HG03520 (cell line): ENCODE results near the gene TNC.

Source experiments
- ATAC-seq: cut with Tn5 transposase; IDR thresholded peaks from one replicate; pipeline ENCODE4 v1.9.1; 2021; ENCODE audit warnings: mild to moderate bottlenecking, moderate library complexity; ENCODE audit not compliant: unreplicated experiment

TNC gene

DNA sequence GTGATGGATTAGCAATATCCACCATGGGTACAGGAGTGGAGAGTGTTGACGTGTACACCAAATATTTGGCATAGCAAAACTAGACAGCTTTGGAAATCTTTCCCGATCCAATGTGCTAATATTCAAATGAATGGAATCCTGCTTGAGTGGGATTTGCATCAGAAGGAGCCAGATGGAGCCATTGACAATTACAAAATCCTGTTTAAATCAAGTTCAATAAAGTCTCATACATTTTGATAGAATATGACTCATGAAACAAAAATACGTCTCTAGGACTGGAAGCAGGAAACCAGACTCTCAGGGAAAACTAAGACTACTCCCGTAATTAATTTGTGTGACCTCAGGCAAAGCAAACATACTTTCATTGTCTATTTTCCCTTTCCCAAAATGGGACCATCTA is 13.0 kb downstream of the TNC start:
- no peak for ATAC-seq

- no peak for ATAC-seq
Observed at GRCh38 chr9:115103746-115104477, 14.0 kb downstream of the TNC start.

DNA sequence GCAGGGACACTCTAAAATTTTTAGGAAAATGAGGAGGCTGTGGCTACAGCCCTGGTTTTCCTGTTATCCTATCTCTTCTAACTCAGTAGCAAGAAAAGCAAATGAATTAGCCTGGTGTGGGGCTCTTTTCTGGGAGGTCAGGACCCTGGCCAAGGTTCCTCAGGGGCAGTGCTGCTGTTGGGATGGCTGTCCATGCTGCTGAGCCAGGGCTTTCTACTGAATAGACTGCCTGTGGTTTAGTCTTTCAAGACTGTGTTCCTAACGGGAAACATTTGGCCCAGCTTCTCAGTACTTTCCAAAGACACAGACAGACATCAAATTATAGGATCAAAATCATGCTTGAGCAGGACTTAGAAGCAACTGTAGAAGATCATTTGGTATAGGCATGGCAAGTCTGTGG is 18.1 kb downstream of the TNC start:
- no peak for ATAC-seq

GRCh38 chr9:115098226-115098965 is 19.6 kb downstream of the TNC start:
- no peak for ATAC-seq

DNA sequence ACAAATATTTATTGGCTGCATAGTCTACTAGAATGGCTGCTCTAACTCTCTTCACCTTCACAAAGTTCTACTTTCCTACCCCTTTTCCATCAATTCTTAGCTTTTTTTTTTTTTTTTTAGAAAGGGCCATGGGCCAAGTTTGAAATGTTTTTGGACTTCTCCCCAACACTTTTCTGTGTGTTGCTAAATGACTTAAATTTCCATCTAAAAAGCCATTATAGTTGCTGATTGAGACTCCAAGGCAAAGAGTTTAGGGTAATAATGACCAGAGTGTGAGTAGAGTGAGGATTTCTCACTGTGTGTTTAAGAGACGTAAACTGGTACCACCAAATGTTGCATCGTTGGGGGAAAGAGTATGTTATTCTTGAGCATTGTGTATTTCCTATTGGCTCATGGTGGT is 24.4 kb downstream of the TNC start:
- no peak for ATAC-seq

GRCh38 chr9:115090486-115090885 is 27.5 kb downstream of the TNC start:
- no peak for ATAC-seq

DNA sequence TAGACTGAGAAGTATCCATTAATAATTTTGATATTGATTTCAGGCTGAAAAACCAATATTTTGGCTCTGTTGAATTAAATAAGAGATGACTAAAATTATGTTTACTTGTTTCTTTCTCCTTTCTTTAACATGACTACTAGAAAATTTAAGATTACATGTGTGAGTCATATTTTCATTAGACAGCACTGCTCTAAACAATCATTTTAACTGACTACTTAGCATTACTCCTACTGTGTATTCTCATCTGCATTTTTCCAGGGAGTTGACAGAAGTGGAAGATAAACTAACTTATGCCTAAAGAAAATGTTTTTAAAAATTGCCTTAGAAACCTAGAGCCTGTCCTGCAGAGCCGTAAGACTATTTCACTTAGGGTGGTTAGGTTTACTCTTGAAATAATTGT is 29.1 kb downstream of the TNC start:
- no peak for ATAC-seq

GRCh38 chr9:115086886-115087285 is 31.1 kb downstream of the TNC start:
- no peak for ATAC-seq

- no peak for ATAC-seq
Observed at GRCh38 chr9:115086461-115086860, 31.5 kb downstream of the TNC start.

DNA sequence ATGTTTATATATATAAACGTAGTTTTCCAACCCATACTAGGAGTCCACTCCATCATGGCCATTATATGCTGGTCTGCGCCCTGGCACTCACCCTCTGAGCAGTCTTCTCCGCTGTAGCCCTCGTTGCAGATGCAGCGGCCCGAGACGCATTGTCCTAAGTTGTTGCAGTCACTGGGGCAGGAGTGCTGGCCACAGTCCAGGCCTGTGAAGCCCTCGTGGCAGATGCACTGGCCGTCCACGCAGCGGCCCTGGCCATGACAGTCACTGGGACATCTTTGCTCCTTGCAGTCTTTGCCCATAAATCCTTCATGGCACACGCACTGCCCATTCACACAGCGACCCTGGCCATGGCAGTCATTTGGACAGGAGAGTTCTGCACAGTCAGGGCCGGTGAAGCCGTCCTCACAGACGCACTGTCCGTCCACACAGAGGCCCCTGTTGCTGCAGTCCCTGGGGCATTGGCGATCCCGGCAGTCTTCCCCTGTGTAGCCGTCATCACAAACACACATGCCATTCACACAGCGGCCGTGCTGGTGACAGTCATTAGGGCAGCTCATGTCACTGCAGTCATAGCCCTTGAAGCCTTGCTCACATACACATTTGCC is 32.1 kb downstream of the TNC start:
- no peak for ATAC-seq

DNA sequence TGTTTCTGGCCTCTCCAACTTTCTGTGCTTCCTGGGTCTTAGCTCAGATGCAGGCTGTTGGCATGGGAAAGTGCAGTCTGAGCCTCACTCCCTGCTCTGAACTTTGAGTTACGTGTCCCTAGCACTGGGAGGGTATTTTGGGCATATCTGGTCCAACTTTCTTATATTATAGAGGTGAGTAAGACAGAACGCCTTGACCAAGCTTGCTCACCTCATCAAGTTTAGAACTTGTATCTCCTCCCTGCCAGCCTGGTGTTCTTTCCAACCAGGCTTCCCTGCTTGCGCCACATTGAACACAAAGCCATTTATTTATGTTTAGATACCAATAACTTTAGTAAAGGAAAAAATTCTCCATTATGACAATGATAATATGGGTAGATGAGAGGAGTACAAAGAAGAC is 33.2 kb downstream of the TNC start:
- no peak for ATAC-seq

GRCh38 chr9:115084157-115084556 is 33.8 kb downstream of the TNC start:
- no peak for ATAC-seq

DNA sequence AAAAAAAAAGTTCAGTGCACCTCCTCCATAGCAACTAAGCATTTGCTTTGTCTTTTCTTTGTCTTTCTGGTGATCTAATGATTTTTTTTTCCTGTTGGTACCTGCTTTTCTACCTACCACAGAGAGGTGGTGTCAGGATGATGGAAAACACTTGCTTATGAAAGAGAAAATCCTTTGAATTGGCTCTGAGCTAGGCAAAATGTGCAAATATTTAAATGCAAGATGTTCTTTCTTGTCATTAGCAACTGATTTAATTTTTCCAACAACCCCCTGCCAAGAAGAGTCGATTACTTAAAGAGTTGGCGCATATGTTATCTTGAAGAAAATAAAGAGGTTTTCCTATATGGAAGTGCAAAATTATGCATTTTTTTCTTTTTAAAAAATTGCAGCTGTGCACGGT is 37.7 kb downstream of the TNC start:
- ATAC-seq: no peak

- no peak for ATAC-seq
Observed at GRCh38 chr9:115079156-115079555, 38.8 kb downstream of the TNC start.

DNA sequence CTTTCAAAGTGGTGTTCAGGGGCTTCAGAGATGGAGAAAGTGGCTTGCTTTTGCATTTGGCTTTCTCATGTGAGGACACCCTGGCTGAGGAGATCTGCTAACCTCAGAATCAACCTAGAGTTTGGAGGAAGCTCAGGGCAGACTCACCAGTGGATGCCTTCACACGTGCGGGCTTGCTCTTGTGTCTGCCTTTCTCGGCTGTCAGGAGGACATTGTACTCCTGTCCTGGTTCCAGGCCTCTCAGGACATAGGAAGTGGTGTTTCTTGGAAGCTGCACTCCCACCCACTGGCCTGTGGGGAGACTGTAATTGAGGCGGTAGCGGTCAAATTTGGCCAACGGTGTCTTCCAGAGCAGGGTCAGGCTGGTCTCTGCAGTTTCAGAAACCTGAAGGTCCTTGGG is 44.5 kb downstream of the TNC start:
- no peak for ATAC-seq

DNA sequence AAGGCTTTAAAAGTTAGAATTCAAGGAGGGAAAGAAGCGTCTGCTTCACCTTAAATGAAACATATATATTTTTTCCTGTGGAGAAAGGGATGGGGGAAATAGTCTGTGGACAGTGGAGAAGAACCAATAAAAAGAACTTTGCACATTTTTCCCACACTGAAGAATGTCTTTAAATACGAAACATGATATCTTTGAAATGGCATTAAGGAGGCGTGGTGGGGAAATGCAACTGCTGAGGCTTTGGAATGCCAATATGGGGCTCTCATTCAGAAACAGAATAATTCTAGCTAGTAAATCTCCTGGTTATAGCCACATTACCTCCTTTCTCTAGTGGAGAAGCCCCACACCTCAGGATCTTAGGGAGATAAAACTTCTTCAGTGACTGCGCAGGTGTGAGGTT is 46.8 kb downstream of the TNC start:
- ATAC-seq: no peak

- no peak for ATAC-seq
Observed at GRCh38 chr9:115069771-115070170, 48.2 kb downstream of the TNC start.

GRCh38 chr9:115069302-115069701 is 48.7 kb downstream of the TNC start:
- ATAC-seq: no peak

DNA sequence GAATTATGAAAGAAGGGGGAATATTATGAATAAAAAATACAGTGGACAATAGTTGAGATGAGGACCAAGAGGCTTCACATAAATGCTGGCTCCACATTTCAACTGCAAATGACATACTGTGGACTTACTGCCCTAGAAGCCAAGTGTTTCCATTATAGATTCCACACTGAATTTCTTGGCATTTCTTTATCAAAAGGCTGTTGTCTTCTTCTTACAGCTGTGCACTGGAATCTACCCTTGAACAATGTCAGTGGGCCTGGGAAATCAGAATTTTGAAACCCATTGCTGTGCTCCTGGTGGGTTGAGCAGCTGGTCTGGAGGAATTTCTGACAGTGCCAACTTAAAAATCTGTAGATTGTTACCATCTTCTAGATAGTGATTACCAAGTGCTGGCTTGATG is 49.9 kb downstream of the TNC start:
- no peak for ATAC-seq

DNA sequence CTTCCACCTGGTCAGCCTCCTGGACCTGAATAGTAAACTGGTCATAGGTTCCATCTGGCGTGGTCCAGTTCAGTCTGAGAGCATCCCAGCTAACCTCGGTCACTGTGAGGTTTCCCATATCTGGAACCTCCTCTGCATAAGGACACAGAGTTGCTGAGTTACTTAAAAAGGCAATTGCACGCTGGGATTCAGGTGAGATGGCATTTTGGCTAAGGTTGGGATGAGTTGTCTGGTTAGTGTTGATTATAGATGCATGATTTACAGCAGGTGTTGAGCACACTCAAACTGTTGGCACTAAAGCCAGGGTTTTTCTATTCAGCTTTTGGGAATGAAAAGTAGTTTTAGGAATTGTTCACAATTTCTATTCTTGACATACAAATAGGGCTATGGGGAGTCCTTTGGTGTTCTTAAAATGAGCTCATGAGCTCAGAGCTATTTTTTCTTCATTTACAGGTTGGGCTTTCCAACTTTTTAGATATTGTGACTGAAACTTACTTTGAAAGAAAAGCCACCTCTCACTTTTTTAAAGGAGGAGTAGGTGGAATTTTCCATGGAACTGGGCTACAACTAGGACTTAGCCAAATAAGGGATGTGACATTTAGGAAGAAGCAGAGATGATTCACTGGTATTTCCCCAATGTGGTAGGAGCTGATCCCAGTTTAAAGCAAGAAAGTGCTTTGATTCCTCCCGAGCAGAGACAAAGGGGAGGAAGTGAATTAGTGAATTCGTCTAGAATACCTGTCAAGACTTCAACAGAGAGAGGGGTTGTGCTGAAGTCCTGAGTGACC is 54.7 kb downstream of the TNC start:
- ATAC-seq: no peak

DNA sequence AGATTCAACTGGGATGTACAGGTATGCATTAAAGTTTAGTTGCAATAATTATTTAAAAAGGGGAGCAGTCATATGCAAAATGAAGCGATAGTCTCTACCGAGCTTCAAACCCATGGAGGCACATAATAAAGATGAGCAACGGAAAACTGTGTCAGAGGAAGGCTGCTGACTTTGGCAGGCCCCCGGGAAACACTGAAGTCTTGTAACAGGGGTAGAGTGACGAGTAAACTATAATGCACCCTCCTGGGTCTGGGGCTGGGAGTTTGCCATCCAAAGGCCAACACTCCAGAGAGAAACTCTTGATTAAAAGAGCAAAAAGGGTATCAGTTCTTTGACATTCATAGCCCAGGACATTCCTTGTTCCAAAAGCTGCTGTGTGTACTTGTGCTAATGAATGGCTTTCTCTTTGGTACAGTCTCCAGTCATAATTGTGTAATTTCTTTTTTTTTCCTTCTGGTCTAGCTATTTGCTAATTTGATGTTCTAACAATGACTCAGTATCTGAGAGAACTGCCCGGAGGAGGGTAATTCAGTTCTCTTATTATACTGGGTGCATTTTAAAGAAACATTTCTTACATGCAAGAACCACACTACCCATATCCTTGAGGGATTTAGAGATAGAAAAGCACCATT is 59.2 kb downstream of the TNC start:
- no peak for ATAC-seq
